Ramos (cell line): ENCODE data around the gene CELSR3.

Experiments used
- in situ Hi-C: fragments of 300-500 bp; cut with MboI; formaldehyde crosslinking; loops from one replicate; pipeline ENCODE4 v1.14.3; 2022; ENCODE audit warnings: low sequenced_read_pairs; ENCODE audit not compliant: unreplicated experiment

The CELSR3 gene

DNA sequence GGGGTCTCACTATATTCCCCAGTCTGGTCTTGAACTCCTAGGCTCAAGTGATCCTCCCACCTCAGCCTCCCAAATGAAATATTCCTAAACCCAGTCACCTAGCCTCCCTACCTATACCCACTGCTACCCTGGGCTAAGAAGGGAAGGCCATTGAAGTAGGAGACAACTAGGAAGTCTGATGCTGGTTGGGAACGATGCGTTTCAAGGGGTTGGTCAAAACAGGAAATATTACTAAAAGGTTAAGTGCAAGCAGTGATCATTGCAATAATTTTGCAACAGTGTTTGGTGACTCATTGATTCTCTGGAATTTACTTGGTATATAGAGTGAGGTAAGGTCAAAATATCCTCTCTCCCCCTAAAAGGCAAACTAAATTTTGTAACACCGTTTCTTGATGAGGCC, 48.6 kb downstream of the CELSR3 start:
- in situ Hi-C loops, result no loop called here

- in situ Hi-C loops, result no loop called here
Observed at GRCh38 chr3:48612309-48612708, 50.4 kb downstream of the CELSR3 start.

- in situ Hi-C loops, result no loop called here
Observed at GRCh38 chr3:48609088-48610005, 53.3 kb downstream of the CELSR3 start, which contains the start of gene UQCRC1. Gene UQCRC1 (minus strand): TSS chr3:48609646. CDS start chr3:48609620, 26 bp downstream.

GRCh38 chr3:48607519-48607918, 55.2 kb downstream of the CELSR3 start:
- in situ Hi-C loops, result no loop called here

DNA sequence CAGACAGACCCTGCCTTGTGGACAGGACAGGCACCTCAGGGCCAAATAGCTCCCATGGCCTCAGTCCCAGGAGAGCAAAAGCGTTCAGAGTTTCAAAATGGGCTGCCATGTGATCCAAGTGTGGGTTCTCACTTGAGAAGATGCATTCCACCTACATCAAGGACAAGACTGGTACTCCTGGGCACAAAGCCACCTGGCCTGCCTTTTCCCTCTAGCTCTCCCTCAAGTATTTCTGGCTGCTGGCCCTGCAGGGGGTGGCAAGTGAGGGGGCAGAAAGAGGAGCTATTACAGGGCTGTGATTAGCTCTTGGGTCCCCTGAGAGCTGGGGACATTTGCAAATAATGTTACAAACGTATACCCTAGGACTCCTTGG, 61.1 kb downstream of the CELSR3 start:
- in situ Hi-C loops, result no loop called here

DNA sequence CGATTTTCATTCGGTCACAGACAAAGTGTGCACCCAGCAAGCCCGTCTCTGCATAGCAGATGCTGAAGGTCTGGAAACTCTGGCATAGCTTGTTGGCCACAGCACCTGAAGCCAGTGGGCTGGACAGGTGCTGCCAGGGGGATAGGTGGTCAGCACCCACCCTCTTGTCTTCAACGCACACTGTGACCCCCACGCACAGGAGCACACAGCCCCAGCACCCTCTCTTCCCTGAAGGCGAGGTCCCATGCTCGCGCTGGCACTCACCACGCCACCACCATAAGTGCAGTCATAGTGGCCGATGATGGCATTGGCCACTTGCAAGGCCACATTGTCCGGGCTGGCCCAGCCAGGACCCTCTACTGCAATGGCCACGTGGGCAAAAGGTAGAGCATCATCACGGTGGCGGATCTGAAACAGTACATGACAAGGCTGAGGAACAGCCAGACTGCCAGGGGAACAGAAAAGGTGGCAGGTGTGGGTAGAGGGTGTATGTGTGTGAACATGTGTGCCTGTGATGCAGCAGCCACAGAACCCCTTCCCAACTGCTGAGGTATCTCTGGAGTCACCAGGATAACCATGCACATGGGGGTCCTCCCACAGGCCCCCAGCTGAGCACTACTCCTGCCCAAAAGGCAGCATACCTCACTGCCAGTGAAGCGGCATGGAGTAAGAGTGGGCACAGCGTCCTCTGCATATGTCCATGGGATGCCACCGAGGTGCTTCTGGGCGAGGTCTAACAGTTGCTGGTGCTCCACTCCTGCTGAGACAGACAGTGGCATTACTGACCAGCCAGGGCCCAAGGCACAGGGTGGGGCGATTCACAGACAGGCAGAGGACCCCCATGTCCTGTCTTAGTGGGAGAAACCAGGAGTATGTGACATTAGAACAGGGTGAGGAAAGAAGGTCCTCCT, 61.7 kb downstream of the CELSR3 start:
- in situ Hi-C loops, result no loop called here

- in situ Hi-C loops, result no loop called here
Observed at GRCh38 chr3:48599509-48600285, 63.0 kb downstream of the CELSR3 start.

DNA sequence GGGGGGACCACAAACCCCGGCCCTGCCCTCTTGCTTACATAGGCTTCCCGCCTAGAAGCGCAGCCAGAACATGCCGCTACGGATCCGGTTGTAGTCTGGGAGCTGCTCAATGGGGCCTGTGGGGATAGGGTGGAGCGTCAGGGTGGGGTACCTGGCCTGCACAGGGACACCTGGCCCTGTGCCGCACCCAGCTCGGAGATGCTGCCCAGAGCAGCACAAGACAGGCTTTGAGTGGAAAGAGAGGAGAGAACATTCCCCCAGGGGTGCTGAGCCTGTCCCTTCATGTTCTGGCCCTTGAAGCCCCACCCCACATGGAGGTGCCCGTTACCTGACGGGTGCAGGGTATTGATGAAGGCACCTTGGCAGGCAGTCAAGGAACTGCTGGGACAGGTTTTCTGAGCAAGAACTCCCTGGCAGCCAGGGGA, 63.6 kb downstream of the CELSR3 start:
- in situ Hi-C loops, result no loop called here

DNA sequence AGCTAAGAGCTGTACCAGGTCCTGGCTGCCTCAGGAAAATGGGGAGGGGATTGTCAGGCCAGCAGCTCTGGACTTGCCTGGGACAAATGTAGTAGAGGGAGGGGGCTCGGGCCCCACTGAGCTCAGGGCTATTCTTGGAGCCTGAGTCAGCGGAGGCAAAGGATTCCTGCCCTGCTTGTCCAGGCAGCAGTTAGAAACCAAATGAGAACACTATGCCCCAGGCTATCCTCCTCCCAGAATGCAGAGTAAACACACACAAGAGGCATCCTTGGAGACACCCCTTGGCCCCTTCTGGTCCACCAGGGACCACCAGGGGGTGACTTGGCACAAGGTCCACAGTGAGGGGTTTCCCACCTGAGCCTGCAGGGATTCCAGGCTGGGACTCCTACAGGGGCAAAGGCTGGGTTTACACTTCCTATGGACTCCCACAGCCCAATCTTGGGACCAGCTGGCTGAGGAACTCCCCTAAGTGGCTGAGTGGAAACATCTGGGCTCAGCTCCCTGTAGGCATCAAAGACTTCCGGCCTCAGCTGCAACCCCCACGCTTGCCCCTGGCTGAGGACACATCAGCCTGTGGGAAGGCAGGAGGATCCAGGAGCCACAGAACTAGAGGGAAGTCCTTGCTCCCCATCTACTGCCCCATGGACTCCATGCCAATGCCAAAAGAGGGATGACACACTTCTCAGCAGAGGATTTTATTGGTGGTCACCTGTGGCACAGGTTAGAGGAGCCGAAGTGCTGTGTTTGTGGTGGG, 64.2 kb downstream of the CELSR3 start:
- in situ Hi-C loops, result no loop called here

DNA sequence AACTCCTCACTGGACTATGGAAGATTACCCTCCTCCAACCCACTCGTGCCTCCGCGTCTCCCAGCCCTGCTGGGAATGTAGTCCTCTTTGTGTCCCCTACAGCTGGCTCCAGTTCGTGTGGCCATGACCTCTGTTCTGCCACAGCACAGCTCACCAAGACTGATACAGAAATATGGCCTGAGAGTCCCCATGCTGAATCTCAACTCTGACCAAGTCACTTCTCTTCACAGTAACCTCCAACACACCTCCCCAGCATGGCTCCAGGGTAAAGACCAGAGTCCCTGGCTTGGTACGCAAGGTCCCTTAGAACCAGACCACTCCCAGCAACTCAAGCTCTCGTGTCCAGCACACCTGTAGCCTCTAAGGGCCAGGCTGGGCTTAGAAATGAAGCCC, 65.3 kb downstream of the CELSR3 start:
- in situ Hi-C loops, result no loop called here

DNA sequence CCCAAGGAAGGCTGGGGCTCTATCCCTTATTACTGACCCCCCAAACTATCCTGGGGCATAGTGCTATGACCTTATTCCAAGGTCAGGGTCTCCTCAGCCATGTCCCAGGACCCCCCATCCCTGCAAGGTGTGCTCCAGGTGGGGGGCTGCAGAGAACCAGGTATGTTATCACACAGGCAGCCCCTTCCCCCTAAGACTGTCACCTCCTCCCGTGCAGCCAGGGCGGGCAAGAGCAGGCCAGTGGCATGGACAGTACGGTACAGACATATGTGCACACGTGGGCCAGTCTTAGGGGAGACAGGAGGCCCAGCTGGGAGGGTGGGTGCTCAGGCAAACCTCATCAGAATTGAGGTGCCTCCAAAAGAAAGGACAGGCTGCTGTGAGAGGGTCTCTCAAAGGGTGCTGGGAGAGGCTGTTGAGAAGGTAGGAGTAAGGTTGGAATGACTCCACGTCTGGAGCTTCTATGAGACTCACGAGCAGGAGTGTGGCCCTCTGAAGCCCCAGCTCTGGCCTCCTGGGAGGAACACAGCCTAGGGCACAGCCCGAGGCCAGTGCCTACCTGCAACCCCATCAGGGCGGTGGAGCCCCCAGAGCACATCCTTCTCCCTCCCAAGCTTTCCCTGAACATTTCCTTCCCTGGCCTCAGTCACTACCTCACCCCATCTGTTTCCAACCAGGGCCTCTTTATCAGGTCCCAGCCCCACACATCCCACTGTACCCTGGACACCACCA, 65.8 kb downstream of the CELSR3 start:
- in situ Hi-C loops, result no loop called here

GRCh38 chr3:48596157-48596556, 66.5 kb downstream of the CELSR3 start:
- in situ Hi-C loops, result no loop called here

DNA sequence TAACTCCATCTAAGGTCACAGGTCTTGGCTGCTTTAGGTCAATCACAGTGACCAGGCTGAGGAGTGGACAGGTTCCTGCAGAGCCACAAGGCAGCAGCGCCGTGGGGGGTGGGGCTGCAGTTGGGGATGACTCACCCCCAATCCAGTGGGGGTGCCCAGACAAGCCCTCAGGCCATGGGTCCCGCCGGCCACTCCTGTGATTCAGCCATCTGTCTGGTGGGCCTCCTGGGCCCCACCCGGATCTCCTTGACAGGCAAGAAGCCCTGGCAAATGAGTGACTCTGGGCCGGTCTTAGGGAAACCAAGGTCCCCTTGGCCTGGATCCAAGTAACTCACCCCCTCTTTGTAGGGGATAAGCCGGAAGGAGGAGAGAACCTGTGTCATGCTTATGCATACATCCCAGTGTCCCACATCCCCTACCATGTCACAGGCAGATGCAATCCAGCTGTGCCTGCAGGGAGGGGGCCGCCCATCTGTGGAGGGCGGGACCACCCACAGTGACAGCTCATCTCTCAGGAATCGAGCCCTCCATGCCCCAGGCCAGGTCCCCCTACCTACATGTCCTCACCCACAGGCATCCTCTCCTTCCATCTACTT, 67.1 kb downstream of the CELSR3 start:
- in situ Hi-C loops, result no loop called here

- in situ Hi-C loops, result no loop called here
Observed at GRCh38 chr3:48595075-48595525, 67.6 kb downstream of the CELSR3 start, which contains the start of gene COL7A1. Gene COL7A1 (minus strand): TSS chr3:48595329. CDS start chr3:48595159, 170 bp downstream.

- in situ Hi-C loops, result no loop called here
Observed at GRCh38 chr3:48594417-48595049, 68.2 kb downstream of the CELSR3 start.

DNA sequence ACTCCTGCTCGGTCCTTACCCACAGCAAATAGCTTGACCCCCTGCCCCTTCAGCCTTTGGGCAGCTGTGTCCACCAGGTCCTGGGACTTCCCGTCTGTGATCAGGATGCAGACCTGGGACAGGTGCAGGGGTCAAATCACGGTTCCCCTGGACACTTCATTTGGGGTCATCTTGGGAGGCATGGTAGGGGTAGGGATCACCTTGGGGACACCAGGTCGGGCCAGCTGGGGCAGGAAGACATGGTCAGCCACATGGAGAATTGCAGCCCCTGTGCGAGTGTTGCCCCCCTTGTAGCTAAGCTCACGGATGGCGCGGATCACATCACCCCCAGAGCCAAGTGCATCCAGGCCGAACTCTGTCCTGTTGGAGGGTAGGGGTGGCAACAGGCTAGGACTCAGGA, 69.3 kb downstream of the CELSR3 start:
- in situ Hi-C loops, result no loop called here

DNA sequence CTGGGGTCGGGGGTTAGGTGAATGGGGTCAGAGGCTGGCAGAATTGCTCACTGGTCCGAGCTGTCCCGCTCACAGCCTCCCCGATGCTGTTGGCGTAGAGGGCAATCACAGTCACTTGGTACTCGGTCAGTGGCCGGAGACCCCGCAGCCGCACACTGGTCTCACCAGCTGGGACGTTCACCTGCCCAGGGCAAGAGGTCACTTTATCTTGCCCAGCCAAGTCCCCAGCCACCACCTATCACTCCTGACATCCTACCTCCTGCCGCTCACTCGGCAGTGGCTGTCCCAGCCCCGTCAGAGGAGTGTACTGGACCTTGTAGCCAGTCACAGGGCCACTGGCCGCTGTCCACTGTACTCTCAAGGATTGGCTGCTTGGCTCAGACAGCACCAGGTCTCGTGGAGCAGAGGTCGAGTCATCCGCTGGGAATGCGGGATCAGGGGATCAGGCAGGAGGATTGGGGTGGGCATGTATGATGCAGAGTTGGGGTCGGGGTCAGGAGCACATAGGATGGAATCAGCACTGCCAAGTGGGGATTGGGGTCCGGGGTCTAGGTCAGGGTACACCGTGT, 70.1 kb downstream of the CELSR3 start:
- in situ Hi-C loops, result no loop called here
